GM12874 (cell line): ENCODE results near the gene KIAA1328.

Source experiments
- TF ChIP-seq, protein P1 (sequence below): IDR thresholded peaks from 2 replicates; pipeline ENCODE4 v1.5.1; 2011; ENCODE audit warnings: low read depth, mild to moderate bottlenecking, control low read depth, low read length, moderate library complexity; ENCODE audit not compliant: insufficient read depth

KIAA1328 gene

GRCh38 chr18:36903215-36903928 lies 74.4 kb downstream of the KIAA1328 start:
- TF ChIP-seq, protein P1, sequence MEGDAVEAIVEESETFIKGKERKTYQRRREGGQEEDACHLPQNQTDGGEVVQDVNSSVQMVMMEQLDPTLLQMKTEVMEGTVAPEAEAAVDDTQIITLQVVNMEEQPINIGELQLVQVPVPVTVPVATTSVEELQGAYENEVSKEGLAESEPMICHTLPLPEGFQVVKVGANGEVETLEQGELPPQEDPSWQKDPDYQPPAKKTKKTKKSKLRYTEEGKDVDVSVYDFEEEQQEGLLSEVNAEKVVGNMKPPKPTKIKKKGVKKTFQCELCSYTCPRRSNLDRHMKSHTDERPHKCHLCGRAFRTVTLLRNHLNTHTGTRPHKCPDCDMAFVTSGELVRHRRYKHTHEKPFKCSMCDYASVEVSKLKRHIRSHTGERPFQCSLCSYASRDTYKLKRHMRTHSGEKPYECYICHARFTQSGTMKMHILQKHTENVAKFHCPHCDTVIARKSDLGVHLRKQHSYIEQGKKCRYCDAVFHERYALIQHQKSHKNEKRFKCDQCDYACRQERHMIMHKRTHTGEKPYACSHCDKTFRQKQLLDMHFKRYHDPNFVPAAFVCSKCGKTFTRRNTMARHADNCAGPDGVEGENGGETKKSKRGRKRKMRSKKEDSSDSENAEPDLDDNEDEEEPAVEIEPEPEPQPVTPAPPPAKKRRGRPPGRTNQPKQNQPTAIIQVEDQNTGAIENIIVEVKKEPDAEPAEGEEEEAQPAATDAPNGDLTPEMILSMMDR, result no peak

DNA sequence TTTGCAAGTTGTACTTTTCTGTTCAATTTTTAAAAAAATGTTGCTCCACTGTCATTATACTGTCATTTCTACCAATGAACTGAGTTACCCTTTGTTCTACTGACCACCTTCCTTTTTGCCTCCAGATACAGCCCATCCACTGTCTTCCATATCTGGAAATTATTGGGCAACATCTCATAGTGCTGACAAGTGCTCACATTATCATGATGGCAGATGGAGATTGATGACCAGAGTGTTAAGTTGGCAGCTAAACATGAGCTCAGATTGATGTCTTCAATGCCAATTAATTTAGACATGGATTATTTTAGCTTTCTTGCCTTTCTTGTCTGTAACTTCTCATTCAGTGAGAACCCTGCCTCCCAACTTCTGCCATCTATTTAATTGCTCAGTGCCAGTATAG lies 76.6 kb downstream of the KIAA1328 start:
- TF ChIP-seq, protein P1, result no peak

- TF ChIP-seq, protein P1, result no peak
Observed at GRCh38 chr18:36912887-36913286, 84.0 kb downstream of the KIAA1328 start.

- TF ChIP-seq, protein P1, result no peak
Observed at GRCh38 chr18:36917907-36918306, 89.0 kb downstream of the KIAA1328 start.

DNA sequence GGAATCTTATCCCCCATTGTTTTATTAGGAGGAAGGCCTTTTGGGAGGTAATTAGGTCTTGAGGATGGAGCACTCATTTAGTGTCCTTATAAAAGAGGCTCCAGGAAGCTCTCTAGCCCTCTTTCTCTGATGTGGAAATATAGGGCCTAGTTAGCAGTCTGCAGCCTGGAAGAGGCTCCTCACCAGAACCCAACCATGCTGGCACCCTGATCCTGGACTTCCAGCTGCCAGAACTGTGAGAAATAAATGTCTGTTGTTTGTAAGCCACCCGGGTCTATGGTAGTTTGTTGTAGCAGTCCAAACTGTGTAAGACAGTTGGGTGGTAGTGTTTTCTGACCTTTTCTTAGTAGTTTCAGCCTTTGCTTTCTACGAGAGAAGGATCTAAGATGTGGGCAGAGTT lies 100.7 kb downstream of the KIAA1328 start:
- TF ChIP-seq, protein P1, result no peak

GRCh38 chr18:36931106-36931505 lies 102.2 kb downstream of the KIAA1328 start:
- TF ChIP-seq, protein P1, result no peak

DNA sequence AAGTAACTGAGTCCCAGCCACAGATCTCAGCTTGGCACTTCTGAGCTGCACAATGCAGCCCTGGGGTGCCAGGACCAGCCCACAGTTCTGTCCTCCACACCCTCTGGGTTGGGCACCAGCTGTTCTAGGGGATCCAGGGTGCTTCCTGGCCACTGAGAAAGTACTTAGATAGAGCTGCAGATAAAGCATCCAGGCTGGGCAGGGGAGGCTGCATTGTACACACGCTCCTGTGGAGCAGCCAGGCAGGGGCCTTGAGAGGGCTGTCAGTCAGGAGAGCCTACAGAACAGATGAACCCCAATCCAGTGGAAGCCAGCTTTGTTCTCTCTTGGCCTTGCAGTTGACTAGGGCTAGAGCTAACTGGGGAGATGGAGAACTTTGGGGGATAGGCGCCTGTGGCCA lies 104.6 kb downstream of the KIAA1328 start:
- TF ChIP-seq, protein P1, result no peak
